ENCODE data around the gene PDE8A. TPM values are rescaled to one million over a fixed set of nuclear protein-coding genes. Genes with fewer than 3 reads are reported as not detected.

Gene PDE8A
- total and polyA plus RNA-seq, 2 of the 4 experiments (the other 2 are of a cell fraction) = 32.4 to 35.9 TPM

GRCh38 chr15:85002517-85002916 is 20.9 kb downstream of the PDE8A start:
- H2AK9ac ChIP-seq (replicated peaks; ENCODE audit: low read depth, low read length, poor library complexity) = no peak overlapping the region
- H4K5ac ChIP-seq (ENCODE audit: low read depth, low read length) = no peak overlapping the region
- WGBS, 2 experiments (ENCODE audit: extremely low coverage in 2 of 2, insufficient read length in 1 of 2) = no CpG with 5 or more reads among the region's 4 CpGs
- H2AK5ac ChIP-seq (ENCODE audit: low read depth, low read length) = no peak overlapping the region
- no peak overlapping the region for H2BK5ac ChIP-seq (ENCODE audit: low read depth, low read length, poor library complexity, severe bottlenecking)
- intact Hi-C loops (cut with micrococcal nuclease) (no loop called here), dilution Hi-C loops (cut with HindIII; ENCODE audit: low sequenced_read_pairs, unreplicated experiment) (no loop called here), in situ Hi-C loops (cut with MboI; ENCODE audit: low sequenced_read_pairs) (no loop called here)
- H3K9ac ChIP-seq (ENCODE audit: low read depth, low read length) = no peak overlapping the region
- peaks cover 77% of the 10 kb centered on the region for H4K20me1 ChIP-seq (ENCODE audit: insufficient read depth, low read length)
- peaks cover 29% of the 10 kb centered on the region for H3K9me1 ChIP-seq (ENCODE audit: insufficient read depth, low read length)
- no peak overlapping the region for H3K4me3 ChIP-seq (ENCODE audit: insufficient read depth, low read depth, low read length)
- H3K79me1 ChIP-seq (ENCODE audit: low read depth in 1 of 2, low read length in 2 of 2) = peaks cover 49 to 85% of the 10 kb centered on the region in 2 experiments
- no peak overlapping the region for H2BK120ac ChIP-seq (ENCODE audit: low read depth, low read length)
- ATAC-seq (ENCODE audit: low read depth) (no peak), DNase-seq (no peak)
- H2BK20ac ChIP-seq (ENCODE audit: low read depth, low read length) = no peak overlapping the region
- ChIA-PET POLR2A (ENCODE audit: unreplicated experiment) (no interaction called here), CTCF (no interaction called here)
- H2BK15ac ChIP-seq (ENCODE audit: low read depth, low read length) = no peak overlapping the region
- no peak overlapping the region for H3K27ac ChIP-seq (ENCODE audit: insufficient read depth, low read length)
- no peak overlapping the region for H3K4me2 ChIP-seq (ENCODE audit: low read depth, low read length)
- H3K14ac ChIP-seq (replicated peaks; ENCODE audit: low read depth, low read length) = no peak overlapping the region
- no peaks in the 10 kb centered on the region for H3K9me3 ChIP-seq (ENCODE audit: control insufficient read depth, insufficient read depth, low read length)
- H3K23ac ChIP-seq (ENCODE audit: low read depth, low read length) = no peak overlapping the region
- H3K56ac ChIP-seq (ENCODE audit: extremely low read depth, insufficient read depth, low read length) = no peak overlapping the region
- no peak overlapping the region for H3K18ac ChIP-seq (ENCODE audit: low read depth, low read length)
- H4K91ac ChIP-seq (ENCODE audit: insufficient read depth, low read depth, low read length) = no peak overlapping the region
- no peaks in the 10 kb centered on the region for H3K27me3 ChIP-seq (ENCODE audit: control insufficient read depth, insufficient read depth, low read length)
- BruUV-seq (replicated peaks) = no TSS peak
- H3K4ac ChIP-seq (ENCODE audit: low read depth, low read length) = no peak overlapping the region
- no peak overlapping the region for H4K8ac ChIP-seq (ENCODE audit: low read depth in 2 of 2, low read length in 2 of 2)
- peaks cover 12% of the 10 kb centered on the region for H3K4me1 ChIP-seq (ENCODE audit: control insufficient read depth, insufficient read depth, low read length)
- no peak overlapping the region for H2AFZ ChIP-seq (replicated peaks; ENCODE audit: low read length, poor library complexity)
- TF ChIP-seq FOS (IDR thresholded peaks at IDR 0.05; ENCODE audit: low read depth, low read length) (no peak), MAZ (IDR thresholded peaks at IDR 0.05; ENCODE audit: borderline replicate concordance, low read depth, low read length) (no peak), USF2 (IDR thresholded peaks at IDR 0.05; ENCODE audit: low read depth, low read length) (no peak), RFX5 (IDR thresholded peaks at IDR 0.05; ENCODE audit: low read depth, low read length) (no peak), ELK1 (IDR thresholded peaks at IDR 0.05; ENCODE audit: borderline replicate concordance, low read depth, low read length) (no peak), MAFK (IDR thresholded peaks at IDR 0.05; ENCODE audit: low read depth, low read length) (no peak), SMC3 (IDR thresholded peaks at IDR 0.05; ENCODE audit: low read depth, low read length) (no peak)
- TF ChIP-seq, protein P1, sequence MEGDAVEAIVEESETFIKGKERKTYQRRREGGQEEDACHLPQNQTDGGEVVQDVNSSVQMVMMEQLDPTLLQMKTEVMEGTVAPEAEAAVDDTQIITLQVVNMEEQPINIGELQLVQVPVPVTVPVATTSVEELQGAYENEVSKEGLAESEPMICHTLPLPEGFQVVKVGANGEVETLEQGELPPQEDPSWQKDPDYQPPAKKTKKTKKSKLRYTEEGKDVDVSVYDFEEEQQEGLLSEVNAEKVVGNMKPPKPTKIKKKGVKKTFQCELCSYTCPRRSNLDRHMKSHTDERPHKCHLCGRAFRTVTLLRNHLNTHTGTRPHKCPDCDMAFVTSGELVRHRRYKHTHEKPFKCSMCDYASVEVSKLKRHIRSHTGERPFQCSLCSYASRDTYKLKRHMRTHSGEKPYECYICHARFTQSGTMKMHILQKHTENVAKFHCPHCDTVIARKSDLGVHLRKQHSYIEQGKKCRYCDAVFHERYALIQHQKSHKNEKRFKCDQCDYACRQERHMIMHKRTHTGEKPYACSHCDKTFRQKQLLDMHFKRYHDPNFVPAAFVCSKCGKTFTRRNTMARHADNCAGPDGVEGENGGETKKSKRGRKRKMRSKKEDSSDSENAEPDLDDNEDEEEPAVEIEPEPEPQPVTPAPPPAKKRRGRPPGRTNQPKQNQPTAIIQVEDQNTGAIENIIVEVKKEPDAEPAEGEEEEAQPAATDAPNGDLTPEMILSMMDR (conservative IDR thresholded peaks at IDR 0.05; ENCODE audit: low read depth, low read length) = no peak
- H3K36me3 ChIP-seq (ENCODE audit: control insufficient read depth, insufficient read depth, low read length) = no peaks in the 10 kb centered on the region
